ENCODE data around the gene CENPT.

Gene CENPT, protein sequence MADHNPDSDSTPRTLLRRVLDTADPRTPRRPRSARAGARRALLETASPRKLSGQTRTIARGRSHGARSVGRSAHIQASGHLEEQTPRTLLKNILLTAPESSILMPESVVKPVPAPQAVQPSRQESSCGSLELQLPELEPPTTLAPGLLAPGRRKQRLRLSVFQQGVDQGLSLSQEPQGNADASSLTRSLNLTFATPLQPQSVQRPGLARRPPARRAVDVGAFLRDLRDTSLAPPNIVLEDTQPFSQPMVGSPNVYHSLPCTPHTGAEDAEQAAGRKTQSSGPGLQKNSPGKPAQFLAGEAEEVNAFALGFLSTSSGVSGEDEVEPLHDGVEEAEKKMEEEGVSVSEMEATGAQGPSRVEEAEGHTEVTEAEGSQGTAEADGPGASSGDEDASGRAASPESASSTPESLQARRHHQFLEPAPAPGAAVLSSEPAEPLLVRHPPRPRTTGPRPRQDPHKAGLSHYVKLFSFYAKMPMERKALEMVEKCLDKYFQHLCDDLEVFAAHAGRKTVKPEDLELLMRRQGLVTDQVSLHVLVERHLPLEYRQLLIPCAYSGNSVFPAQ

GRCh38 chr16:67847064-67847861 lies at the start of gene CENPT:
Gene CENPT, minus strand, starts transcription at chr16:67847693. Its CDS starts 13,834 bp downstream, at chr16:67833859.
- DNase-seq: no peak

- no peak for DNase-seq
Measured at GRCh38 chr16:67897231-67897630, 49.7 kb upstream of the CENPT start.

DNA sequence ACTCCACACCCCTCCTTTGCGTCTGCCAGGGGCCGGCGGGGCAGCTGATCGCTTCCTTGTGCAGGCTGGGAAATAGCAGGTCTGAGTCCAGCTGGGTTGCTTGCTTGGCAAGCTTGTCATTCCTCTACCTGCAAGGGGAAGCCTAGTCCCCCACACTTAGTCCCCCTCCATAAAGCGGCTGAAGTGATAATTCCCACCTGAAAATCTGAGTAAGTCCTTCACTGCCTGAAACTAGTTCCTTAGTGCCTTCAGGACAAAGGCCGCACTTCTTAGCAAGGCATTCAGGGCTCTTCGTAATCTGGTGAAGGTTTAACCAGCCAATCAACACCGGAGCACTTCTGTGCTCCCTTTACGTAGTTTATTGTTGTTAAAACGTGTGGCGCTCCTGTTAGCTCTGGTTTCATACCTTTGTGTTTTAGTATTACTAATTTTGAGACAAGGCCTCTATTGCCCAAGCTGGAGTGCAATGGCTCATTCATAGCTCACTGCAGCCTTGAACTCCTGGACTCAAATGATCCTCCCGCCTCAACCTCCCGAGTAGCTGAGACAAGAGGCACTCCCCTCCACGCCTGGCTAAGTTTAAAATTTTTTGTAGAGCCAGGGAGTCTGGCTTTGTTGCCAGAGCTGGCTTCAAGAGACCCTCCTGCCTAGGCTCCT lies 46.4 kb upstream of the CENPT start:
- no peak for DNase-seq

DNA sequence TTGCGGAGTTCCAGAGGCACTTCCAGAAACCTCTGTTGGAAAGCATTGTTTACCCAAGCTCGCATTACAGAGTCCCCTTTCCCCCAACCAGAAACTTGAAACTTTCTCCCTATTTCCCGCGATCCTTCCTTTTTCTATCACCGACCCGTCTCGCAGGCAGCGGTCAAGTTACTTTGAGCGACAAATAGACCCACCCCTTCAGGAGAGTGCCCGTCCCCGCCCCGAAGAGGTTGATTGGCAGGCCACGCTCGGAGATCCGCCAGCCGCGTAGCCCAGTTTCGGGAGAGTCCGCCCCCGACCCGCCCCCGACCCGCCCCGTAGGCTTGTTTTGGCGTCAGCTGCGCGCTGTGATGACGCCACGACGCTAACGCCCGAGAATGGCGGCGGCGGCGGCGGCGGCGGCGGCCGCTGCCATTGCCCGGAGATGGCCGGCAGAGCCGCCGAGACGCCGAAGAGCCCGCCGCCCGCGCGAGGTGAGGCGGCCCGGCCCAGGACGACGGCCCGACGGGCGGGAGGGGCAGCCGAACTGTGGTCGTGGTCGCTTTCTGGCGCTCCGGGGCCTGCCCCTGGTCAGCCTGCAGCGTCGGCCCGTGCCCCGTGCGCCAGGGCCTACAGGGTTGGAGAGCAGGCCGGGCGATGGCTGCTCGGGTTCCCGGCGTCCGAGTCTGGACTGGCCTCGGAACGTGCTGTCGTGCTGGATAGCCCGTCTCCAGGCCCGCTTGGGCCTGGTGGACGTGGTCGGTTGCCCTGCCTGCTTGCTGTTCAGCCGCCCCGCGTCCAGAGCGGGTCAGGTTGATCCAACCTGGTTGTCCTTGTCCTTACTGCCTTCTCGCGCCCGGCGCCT lies 45.6 kb upstream of the CENPT start, which contains the start of gene PSKH1:
Gene PSKH1 (plus strand): TSS at position 356 of the 844 bp plus-strand sequence. CDS start 15,496 bp downstream, outside the sequence.
- peak; percentile 91 for DNase-seq

DNA sequence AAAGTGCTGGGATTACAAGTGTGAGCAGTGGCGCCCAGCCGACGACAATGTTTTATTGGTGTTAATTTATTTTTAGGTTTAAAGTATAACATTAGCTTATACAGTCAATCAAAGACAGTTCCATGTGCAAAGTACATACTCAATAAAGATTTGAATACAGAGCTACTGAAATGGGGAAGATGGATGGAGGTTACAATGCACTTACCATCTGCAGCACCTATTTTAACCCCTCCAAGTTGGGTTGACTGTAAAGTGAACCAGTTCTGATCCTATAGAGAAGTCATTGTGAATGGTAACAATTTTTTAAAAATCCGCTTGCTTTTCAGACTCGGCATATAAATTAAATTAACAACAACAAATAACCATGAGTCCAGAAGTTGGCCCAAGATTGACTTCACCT lies 44.9 kb upstream of the CENPT start:
- DNase-seq: no peak

DNA sequence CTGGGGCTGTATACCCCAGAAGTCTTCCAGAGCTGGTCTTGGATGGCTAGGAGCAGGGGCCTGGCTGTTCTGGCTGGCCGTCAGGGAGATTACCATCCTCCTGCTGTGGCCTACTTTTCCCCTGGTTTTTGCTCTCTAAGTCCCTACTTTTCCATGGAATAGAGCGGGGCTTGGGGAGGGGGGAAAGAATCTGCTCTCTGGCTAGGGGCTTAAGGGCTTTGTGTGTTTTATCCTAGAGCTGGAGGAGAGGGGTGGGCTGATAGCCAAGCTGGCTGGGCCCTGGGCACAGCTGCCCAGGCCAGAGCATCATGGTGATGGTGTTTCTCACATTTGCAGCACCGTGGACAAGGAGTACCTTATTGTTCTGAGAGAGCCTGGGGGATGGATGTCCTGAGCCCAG lies 40.8 kb upstream of the CENPT start:
- DNase-seq: no peak

- no peak for DNase-seq
Measured at GRCh38 chr16:67886387-67886786, 38.9 kb upstream of the CENPT start.

DNA sequence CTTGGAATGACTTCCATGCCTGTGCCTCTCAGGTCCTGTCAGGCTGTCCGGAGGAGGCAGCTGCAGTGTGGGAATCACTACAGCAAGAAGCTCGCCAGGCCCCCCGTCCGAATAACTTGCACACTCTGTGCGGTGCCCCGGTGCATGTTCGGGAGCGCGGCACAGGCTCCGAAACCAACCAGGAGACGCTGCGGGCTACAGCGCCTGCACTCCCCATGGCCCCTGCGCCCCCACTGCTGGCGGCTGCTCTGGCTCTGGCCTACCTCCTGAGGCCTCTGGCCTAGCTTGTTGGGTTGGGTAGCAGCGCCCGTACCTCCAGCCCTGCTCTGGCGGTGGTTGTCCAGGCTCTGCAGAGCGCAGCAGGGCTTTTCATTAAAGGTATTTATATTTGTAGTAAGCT lies 38.5 kb upstream of the CENPT start:
- DNase-seq: no peak

DNA sequence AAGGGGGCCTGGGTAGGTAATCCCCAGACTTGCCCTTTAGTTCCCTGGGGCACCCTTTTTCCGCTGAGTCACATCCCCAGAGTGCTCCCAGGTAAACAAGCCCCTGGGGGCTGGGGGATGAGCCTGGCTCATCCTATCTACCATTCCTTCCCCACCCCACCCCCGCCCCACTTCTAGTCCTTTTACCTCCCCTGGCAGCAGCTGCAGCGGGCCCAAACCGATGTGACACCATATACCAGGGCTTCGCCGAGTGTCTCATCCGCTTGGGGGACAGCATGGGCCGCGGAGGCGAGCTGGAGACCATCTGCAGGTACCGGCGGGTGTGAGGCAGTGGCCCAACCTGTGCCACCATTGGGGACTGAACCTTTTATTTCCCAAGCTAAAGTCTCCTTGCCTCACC lies 38.1 kb upstream of the CENPT start:
- DNase-seq: no peak

DNA sequence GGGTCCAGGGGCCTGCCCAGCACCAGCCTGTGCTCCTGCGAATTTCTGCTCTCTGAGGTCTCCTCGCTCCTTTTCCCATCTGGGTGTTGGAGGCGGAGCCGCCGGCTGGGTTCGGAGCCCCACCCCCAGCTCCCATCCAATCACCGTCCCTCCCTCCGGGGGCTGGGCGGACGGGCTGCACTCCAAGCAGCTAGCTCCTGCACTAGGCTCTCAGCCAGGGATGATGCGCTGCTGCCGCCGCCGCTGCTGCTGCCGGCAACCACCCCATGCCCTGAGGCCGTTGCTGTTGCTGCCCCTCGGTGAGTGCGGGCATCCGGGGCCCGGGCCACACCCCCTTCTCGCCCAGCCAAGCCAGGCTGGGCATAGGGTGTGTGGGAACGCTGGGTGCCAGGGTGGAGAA lies 37.2 kb upstream of the CENPT start, which contains the start of gene NRN1L:
Gene NRN1L (plus strand): TSS at position 202 of the 400 bp plus-strand sequence. CDS start 19 bp downstream, at position 221.
- DNase-seq: no peak

GRCh38 chr16:67883872-67884261 lies 36.4 kb upstream of the CENPT start:
- peak; percentile 63 for DNase-seq

DNA sequence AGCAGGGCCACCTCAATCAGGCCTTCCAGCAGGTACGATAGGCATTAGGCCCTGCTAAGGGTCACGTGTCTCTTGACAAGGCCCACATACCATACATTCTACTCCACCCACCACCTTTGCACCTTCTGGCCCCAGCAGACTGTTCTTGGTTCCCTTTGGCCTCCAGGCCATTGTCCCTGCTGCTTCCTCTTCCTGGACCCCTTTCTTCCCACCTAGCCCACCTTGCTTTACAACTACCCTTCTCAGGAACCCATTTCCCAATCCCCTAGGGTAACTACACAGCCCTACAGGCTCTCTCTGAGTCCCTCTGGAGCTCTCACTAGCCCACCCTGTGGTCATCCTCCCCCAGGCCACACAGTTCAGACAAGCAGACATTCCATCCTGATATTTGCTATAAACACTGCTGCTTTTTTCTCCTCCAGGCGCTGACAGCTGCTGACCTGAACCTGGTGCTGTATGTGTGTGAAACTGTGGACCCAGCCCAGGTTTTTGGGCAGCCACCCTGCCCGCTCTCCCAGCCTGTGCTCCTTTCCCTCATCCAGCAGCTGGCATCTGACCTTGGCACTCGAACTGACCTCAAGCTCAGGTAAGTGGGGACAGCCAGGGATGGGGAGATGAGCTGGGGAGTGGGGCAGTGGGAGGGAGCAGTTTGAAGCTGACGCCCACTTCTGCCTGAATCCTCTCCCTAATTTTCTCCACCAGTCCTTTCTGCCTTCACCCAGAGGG lies 35.8 kb upstream of the CENPT start:
- no peak for DNase-seq

- DNase-seq: no peak
Measured at GRCh38 chr16:67882374-67883145, 35.1 kb upstream of the CENPT start.

DNA sequence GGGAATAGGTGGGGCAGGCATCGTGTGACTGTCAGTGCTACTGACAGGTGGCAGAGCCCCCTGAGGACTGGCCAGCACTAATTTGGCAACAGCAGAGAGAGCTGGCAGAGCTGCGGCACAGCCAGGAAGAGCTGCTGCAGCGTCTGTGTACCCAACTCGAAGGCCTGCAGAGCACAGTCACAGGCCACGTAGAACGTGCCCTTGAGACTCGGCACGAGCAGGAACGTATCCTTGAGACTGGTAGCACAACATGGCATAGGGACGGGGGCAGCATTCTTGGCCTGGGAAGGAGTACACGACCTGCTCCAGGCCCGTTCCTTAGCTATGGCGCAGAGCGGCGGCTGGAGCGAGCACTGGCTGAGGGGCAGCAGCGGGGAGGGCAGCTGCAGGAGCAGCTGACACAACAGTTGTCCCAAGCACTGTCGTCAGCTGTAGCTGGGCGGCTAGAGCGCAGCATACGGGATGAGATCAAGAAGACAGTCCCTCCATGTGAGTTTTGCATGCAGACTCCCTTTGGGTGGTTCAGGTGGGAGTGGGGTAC lies 34.2 kb upstream of the CENPT start:
- DNase-seq: no peak

GRCh38 chr16:67880584-67880983 lies 33.1 kb upstream of the CENPT start:
- DNase-seq: no peak

DNA sequence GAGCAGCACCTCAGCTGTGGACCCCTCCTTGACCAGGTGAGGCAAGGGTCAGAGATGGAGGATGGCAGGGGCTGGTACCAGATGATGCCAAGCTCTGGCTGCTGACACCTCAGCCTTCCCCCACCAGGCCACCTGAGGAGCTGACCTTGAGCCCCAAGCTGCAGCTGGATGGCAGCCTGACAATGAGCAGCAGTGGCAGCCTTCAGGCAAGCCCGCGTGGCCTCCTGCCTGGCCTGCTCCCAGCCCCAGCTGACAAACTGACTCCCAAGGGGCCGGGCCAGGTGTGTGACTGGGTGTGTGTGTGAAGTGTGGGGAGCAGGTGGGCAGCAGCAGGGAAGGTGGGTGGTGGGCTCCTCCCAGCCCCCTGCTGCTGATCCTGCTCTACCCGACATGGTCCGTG lies 32.4 kb upstream of the CENPT start:
- DNase-seq: no peak

DNA sequence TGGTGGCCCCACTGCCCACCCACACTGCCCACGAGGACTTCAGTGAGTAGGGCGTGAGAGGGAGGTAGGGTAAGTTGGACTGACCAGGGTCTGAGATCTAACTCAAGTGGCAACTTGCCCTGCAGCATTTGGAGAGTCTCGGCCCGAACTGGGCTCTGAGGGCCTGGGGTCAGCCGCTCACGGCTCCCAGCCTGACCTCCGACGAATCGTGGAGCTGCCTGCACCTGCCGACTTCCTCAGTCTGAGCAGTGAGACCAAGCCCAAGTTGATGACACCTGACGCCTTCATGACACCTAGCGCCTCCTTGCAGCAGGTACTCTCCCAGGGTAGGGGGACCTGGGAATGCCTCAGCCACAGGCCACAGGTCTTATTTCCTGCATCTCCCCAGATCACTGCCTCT lies 32.0 kb upstream of the CENPT start:
- DNase-seq: no peak

GRCh38 chr16:67878846-67879245 lies 31.4 kb upstream of the CENPT start:
- DNase-seq: no peak

DNA sequence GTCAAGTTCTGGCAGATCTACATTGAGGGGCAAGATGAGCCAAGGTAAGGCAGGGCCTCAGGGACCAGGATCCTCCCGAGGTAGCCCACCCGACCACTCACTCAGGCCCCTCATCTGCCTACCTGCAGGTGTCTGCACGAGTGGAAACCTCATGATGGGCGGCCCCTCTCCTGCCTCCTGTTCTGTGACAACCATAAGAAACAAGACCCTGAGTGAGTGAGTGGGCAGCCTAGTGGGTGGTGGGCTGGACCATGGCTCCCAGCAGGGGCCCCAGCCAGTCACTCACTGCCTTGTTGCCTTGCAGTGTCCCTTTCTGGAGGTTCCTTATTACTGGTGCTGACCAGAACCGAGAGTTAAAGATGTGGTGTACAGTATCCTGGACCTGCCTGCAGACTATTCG lies 30.7 kb upstream of the CENPT start:
- DNase-seq: no peak

GRCh38 chr16:67877064-67877463 lies 29.6 kb upstream of the CENPT start:
- DNase-seq: no peak
